Thyroid gland (tissue), 4 donors: ENCODE data around the gene DCTN3.

Experiments used
- CTCF ChIP-seq, 6 experiments: fragments of 200-600 bp in 3 of 6; fragments of 450-650 bp in 3 of 6; sonication (generic) in 3 of 6; IDR thresholded peaks; one replicate each; pipeline ENCODE4 v1.5.1; 2016 to 2019; ENCODE audit warnings: antibody characterized with exemption in 6 of 6, mild to moderate bottlenecking in 2 of 6, inconsistent platforms in 1 of 6, moderate library complexity in 1 of 6
- POLR2A ChIP-seq, 2 donors: fragments of 450-650 bp; IDR thresholded peaks; one replicate each; pipeline ENCODE4 v1.6.1; 2017; ENCODE audit warnings: antibody characterized with exemption in 2 of 2, mild to moderate bottlenecking in 2 of 2, moderate library complexity in 1 of 2

GRCh38 chr9:34651876-34652601 is 31.7 kb upstream of the DCTN3 start, which contains the start of gene IL11RA:
- TF ChIP-seq CTCF (IDR thresholded peaks at IDR 0.05), result no peak
- TF ChIP-seq POLR2A (IDR thresholded peaks at IDR 0.05), result peak in 1 of 2 donors; percentile 65
